GM12865 (cell line): ENCODE data around the gene TRMT61A.
A peak's percentile ranks its signal among the peaks of the same experiment; 100 is the strongest.

Experiments used
- DNase-seq: peaks from one replicate; pipeline ENCODE4 v3.0.0; 2010; ENCODE audit warnings: low read depth
- H3K4me3 ChIP-seq: 2 replicates; pipeline ENCODE4 v1.5.1; 2011; ENCODE audit warnings: mild to moderate bottlenecking, low read depth, low read length, control low read depth
- CTCF ChIP-seq: IDR thresholded peaks from 2 replicates; pipeline ENCODE4 v1.5.1; 2011; ENCODE audit warnings: low read length, control low read depth, low read depth, inconsistent platforms; ENCODE audit not compliant: insufficient read depth; ENCODE audit errors: missing control alignments

TRMT61A gene

GRCh38 chr14:103491691-103492090, 37.3 kb upstream of the TRMT61A start:
- no peak for TF ChIP-seq CTCF
- DNase-seq: no peak
- no peak overlapping the region for H3K4me3 ChIP-seq

DNA sequence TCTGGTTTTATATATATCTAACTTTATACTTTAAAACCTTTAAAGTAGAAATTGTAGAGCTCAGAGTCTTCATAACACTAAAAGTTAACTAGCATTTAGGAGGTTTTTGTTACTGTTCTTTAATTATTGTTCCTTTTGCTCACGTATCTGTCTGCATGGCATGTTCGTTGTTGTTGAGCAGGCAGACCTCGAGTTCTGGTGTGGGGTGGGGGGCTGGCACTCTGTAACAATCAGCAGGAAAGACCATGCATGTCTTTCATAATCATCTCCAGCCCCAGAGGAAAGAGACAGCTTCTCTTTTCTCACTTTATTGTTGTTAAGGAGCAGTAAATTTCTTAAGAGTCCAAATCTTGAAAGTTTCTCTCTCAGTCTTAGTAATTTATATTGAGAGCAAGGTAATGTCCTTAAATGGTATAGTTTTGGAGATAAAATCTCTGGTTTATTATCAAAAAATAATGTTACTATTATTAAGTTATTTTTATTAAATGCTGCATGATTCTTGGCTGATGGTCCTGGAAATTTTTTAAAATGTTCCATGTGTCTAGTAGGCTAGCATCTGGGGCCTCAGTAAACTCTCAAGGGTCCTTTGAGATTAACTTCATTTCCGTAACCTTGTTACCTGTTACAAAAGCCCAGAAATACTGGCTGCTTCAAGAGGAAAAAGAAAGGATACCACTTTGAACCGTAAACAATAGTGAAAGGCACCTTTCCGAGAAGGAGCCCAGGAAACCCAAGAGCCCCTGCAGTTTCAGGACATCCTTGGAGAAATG, 36.7 kb upstream of the TRMT61A start:
- no peak for DNase-seq
- no peak overlapping the region for H3K4me3 ChIP-seq
- no peak for TF ChIP-seq CTCF

DNA sequence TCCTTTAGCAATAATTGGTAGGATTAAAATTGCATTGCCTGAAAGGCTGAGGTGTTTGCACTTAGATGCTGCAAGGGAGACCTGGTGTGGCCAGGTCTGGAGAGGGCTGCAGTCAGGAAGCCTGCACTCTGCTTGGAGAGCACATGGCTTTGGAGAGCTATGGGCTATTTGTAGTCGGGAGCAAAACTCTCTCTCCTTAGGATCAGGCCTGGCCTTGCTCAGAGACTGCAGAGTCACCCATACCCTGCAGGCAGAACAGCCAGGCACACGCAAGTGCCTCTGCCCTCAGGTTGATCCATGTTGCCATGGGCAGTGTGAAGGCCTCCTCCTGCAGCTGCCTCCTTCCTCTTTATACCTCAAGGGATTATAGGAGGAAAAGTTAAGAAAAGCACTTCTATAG, 33.1 kb upstream of the TRMT61A start:
- no peak for DNase-seq
- no peak overlapping the region for H3K4me3 ChIP-seq
- TF ChIP-seq CTCF: no peak

- TF ChIP-seq CTCF: no peak
- no peak for DNase-seq
These were observed 32.2 kb upstream of the TRMT61A start for GRCh38 chr14:103496776-103497175.

DNA sequence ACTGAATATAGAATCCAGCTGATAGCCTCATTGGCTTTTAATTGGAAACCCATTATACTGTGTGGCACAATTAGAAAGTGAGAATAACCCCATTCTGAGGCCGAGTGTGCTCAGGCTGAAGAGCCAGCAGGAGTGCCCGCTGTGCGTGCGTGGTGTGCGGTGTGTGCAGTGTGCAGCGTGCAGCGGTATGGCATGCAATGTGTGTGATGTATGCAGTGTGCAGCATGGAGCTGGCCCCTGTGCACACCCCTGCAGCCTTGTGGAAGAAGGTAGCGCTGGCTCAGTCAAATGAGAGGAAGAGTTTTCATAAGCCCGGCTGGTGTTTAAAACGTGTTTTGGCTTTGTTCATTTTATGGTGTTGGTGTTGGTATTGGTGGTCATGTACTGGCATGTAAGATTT, 29.3 kb upstream of the TRMT61A start:
- no peak for TF ChIP-seq CTCF
- H3K4me3 ChIP-seq: no peak overlapping the region
- DNase-seq: no peak

More at GRCh38 chr14:103496776-103497175, 32.2 kb upstream of the TRMT61A start:
- no peak overlapping the region for H3K4me3 ChIP-seq

DNA sequence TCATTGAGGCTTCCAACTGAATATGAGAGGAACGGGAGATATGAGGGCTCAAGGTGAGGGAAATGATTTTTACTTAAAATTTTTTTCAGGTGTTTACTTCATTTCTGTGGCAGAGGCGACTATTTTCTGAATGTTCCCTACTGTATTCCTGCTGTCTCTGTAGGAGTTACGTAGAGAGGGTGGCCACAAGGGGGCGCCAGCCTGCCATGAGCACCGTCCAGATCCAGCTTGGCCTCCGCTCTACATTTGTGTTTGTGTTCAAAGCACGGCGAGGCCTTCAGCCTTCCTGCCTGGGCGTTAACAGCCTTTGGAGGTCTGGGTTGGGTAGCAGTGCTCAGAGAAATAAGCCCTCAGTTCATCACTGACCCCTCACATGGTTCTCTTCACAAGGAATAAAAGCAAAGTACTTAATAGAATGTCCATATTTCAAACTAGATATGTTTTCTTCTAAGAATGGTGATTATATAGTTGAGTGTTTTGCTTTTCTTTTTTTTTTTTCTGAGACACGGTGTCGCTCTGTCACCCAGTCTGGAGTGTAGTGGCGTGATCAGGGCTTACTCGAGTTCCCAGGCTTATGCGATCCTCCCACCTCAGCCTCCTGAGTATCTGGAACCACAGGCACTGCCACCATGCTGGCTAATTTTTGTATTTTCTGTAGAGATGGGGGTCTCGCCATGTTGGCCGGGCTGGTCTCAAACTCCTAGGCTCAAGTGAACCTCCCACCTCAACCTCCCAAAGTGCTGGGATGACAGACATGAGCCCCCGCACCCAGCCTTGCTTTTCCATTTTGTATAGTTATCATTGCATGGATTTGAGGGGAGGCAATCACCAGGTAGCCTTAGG, 28.6 kb upstream of the TRMT61A start:
- peak; percentile 83 for DNase-seq
- no peak overlapping the region for H3K4me3 ChIP-seq
- peak; percentile 95 for TF ChIP-seq CTCF
